ENCODE results near the gene GMPPB. TPM values are rescaled to one million over a fixed set of nuclear protein-coding genes. Genes with fewer than 3 reads are reported as not detected.

The GMPPB gene
- total RNA-seq, 1 experiment from 2014 or later = 42.4 TPM

DNA sequence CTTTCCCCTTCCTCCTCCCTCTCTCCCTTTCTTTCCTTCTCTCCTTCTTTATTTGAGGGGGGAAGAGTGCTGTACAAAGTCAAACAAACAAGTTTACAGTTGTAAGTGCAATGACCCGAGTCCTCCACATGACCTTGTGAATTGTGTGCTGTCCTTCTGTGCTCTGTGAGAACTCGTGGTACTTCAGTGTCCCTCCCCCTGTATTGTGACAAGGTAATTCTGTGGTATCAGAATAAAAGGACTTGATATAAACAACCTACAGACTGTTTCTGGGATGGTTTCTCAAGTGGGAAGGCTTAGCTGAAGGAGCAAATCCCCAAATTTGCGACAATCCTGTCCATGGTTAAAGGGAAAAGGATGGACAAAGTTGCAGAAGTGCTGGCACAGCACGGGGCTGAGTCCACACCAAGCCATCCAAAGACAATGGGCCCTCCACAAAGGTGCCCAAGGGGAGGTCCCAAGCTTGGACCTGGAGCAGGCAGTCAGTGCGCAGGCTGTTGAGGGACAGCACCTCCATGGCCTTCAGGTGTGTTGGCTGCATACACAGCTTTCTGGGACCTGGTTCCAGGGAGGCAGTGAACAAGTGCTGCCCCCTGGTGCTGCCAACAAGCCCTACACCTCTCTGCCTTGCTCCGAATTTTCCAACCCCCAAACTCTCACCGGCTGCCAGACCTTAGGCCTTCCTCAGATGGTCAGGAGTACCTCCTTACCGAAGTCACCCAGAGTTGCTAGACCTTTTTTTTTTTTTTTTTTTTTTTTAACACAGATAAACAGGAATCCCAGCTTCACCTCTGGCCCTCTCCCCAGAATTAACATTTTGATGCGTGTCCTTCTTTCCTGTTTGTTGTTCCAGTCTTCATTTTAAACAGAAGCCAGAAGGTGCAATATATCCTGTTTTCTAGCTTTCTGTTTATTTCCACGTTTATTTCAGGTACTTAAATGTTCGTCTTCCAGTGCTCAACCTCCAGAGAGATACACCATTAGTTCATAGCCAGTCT is 52.2 kb downstream of the GMPPB start:
- TF ChIP-seq, protein P1, sequence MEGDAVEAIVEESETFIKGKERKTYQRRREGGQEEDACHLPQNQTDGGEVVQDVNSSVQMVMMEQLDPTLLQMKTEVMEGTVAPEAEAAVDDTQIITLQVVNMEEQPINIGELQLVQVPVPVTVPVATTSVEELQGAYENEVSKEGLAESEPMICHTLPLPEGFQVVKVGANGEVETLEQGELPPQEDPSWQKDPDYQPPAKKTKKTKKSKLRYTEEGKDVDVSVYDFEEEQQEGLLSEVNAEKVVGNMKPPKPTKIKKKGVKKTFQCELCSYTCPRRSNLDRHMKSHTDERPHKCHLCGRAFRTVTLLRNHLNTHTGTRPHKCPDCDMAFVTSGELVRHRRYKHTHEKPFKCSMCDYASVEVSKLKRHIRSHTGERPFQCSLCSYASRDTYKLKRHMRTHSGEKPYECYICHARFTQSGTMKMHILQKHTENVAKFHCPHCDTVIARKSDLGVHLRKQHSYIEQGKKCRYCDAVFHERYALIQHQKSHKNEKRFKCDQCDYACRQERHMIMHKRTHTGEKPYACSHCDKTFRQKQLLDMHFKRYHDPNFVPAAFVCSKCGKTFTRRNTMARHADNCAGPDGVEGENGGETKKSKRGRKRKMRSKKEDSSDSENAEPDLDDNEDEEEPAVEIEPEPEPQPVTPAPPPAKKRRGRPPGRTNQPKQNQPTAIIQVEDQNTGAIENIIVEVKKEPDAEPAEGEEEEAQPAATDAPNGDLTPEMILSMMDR (IDR thresholded peaks at IDR 0.05; ENCODE audit: unreplicated experiment) = peak; percentile 78
- Mint-ChIP-seq H3K27ac (ENCODE audit: unreplicated experiment) (peak overlapping the region; percentile 64), H3K9me3 (ENCODE audit: low read depth, unreplicated experiment) (no peaks in the 10 kb centered on the region), H3K4me3 (ENCODE audit: low read depth, unreplicated experiment) (no peak overlapping the region), H3K4me1 (ENCODE audit: low read depth, unreplicated experiment) (peaks cover 42% of the 10 kb centered on the region), H3K27me3 (ENCODE audit: unreplicated experiment) (no peaks in the 10 kb centered on the region), H3K36me3 (ENCODE audit: insufficient read depth, unreplicated experiment) (peaks cover 30% of the 10 kb centered on the region)
- CTCF ChIA-PET = interaction anchor here (0.5 to 3.5 kb wide), 8 partner anchors 101 to 222 kb away, joined by 3 to 102 read pairs (median 6); no protein-coding TSS in a partner anchor
- no TSS peak for BruUV-seq (replicated peaks)
- intact Hi-C loops (cut with micrococcal nuclease; ENCODE audit: unreplicated experiment) = loop anchor here (2.0 to 5.0 kb wide), 2 partner anchors 204 to 217 kb away; no protein-coding TSS in a partner anchor
- DNase-seq = peak; percentile 84

GRCh38 chr3:49670940-49671290 is 52.8 kb downstream of the GMPPB start:
- Mint-ChIP-seq H3K27ac (ENCODE audit: unreplicated experiment) (peak overlapping the region; percentile 64), H3K4me1 (ENCODE audit: low read depth, unreplicated experiment) (peaks cover 41% of the 10 kb centered on the region), H3K4me3 (ENCODE audit: low read depth, unreplicated experiment) (no peak overlapping the region), H3K27me3 (ENCODE audit: unreplicated experiment) (no peaks in the 10 kb centered on the region), H3K36me3 (ENCODE audit: insufficient read depth, unreplicated experiment) (peaks cover 28% of the 10 kb centered on the region), H3K9me3 (ENCODE audit: low read depth, unreplicated experiment) (no peaks in the 10 kb centered on the region)
- intact Hi-C loops (cut with micrococcal nuclease; ENCODE audit: unreplicated experiment) = loop anchor here (2.0 to 5.0 kb wide), 2 partner anchors 204 to 216 kb away; no protein-coding TSS in a partner anchor
- BruUV-seq (replicated peaks) = no TSS peak
- no peak for DNase-seq
- TF ChIP-seq, protein P1 (IDR thresholded peaks at IDR 0.05; ENCODE audit: unreplicated experiment) = no peak
- CTCF ChIA-PET = interaction anchor here (3.5 kb wide), 1 partner anchor 131 kb away, joined by 102 read pairs; no protein-coding TSS in a partner anchor

Other genes starting within 250 kb of the GMPPB start
- gene BSN, start 169.5 kb downstream of the GMPPB start, total RNA-seq (2022) = 0.71 and 0.92 TPM in 2 replicates
- gene APEH, start 49.6 kb downstream of the GMPPB start, total RNA-seq (2022) = 187 and 207 TPM in 2 replicates
- gene MST1, start 34.5 kb downstream of the GMPPB start, total RNA-seq (2022) = 8.0 and 10.5 TPM in 2 replicates
- 38.6 and 52.5 TPM in 2 replicates for gene RNF123, start 34.4 kb downstream of the GMPPB start, total RNA-seq (2022)
- 0.49 and 0.73 TPM in 2 replicates for gene AMIGO3, start 4.3 kb downstream of the GMPPB start, total RNA-seq (2022)
- 30.3 and 31.8 TPM in 2 replicates for gene IP6K1, start 62.6 kb upstream of the GMPPB start, total RNA-seq (2022)
- gene CDHR4, start 75.9 kb upstream of the GMPPB start, total RNA-seq (2022) = not detected in 2 replicates
- gene INKA1, start 79.3 kb upstream of the GMPPB start, total RNA-seq (2022) = 0.35 TPM in 1 of 2 replicates, not detected in the other
- 26.3 and 40.9 TPM in 2 replicates for gene UBA7, start 90.0 kb upstream of the GMPPB start, total RNA-seq (2022)
- gene TRAIP, start 132.6 kb upstream of the GMPPB start, total RNA-seq (2022) = 28.2 and 29.7 TPM in 2 replicates
- gene CAMKV, start 146.0 kb upstream of the GMPPB start, total RNA-seq (2022) = 0.38 and 0.83 TPM in 2 replicates
- gene MST1R, start 179.9 kb upstream of the GMPPB start, total RNA-seq (2022) = 169 and 218 TPM in 2 replicates
- 8.4 and 10.6 TPM in 2 replicates for gene MON1A, start 205.9 kb upstream of the GMPPB start, total RNA-seq (2022)
- gene RBM6, start 216.2 kb upstream of the GMPPB start, total RNA-seq (2022) = 69.6 and 72.1 TPM in 2 replicates

Data from Calu3 (cell line).